Natural killer cell treated with Interleukin-12 subunit alpha and Interleukin-12 subunit beta and Interleukin-15 and Interleukin-18, amount 100 ng/mL, for 72 hours (primary cell): ENCODE measurements around the gene AKAP13. TPM values are rescaled to one million over a fixed set of nuclear protein-coding genes. Genes with fewer than 3 reads are reported as not detected.
A peak's percentile ranks its signal among the peaks of the same experiment; 100 is the strongest.

Source experiments
- ATAC-seq, 2 donors: fragments of 150-1000 bp; cut with Tn5 transposase in 1 of 2; sonication (Bioruptor Pico), chemical (Tn5 transposase) in 1 of 2; 2 replicates each; pipeline ENCODE4 v1.10.0; 2021
- DNase-seq: peaks from one replicate; pipeline ENCODE4 v3.0.0; 2022; ENCODE audit warnings: low spot score
- H3K27ac Mint-ChIP-seq, 2 donors: 1 replicate in 1 of 2; 2 replicates in 1 of 2; pipeline ENCODE4 v1.8.0; 2022; ENCODE audit warnings: mixed read lengths in 2 of 2, mild to moderate bottlenecking in 1 of 2, moderate library complexity in 1 of 2
- H3K27me3 Mint-ChIP-seq, 2 donors: 1 replicate in 1 of 2; 2 replicates in 1 of 2; pipeline ENCODE4 v1.8.0; 2022; ENCODE audit warnings: mixed read lengths in 2 of 2
- H3K36me3 Mint-ChIP-seq: one replicate; pipeline ENCODE4 v1.8.0; 2022; ENCODE audit warnings: mixed read lengths
- H3K4me1 Mint-ChIP-seq, 2 donors: 1 replicate in 1 of 2; 2 replicates in 1 of 2; pipeline ENCODE4 v1.8.0; 2022; ENCODE audit warnings: low read depth in 2 of 2, mixed read lengths in 2 of 2, mild to moderate bottlenecking in 1 of 2
- H3K4me3 Mint-ChIP-seq: one replicate; pipeline ENCODE4 v1.8.0; 2022; ENCODE audit warnings: mixed read lengths
- H3K9me3 Mint-ChIP-seq: 2 replicates; pipeline ENCODE4 v1.8.0; 2022; ENCODE audit warnings: mixed read lengths
- total RNA-seq, 2 donors: library from RNA; stranded (reverse); gene quantifications; one replicate each; pipeline ENCODE4 v1.2.3, GENCODE V29; 2022

The AKAP13 gene
- total RNA-seq, 2 donors from 2014 or later: 142 to 176 TPM

- H3K9me3 Mint-ChIP-seq: no peaks in the 10 kb centered on the region
- DNase-seq: no peak
- H3K27ac Mint-ChIP-seq: peak overlapping the region; percentile 9 to 63
- H3K4me3 Mint-ChIP-seq: no peak overlapping the region
- H3K27me3 Mint-ChIP-seq: no peaks in the 10 kb centered on the region
- H3K4me1 Mint-ChIP-seq: peaks cover 38% of the 10 kb centered on the region in 2 donors
- no peak for ATAC-seq
- no peaks in the 10 kb centered on the region for H3K36me3 Mint-ChIP-seq
These were observed 215.6 kb downstream of the AKAP13 start for GRCh38 chr15:85595804-85596536.

GRCh38 chr15:85597155-85597815, 216.9 kb downstream of the AKAP13 start:
- Mint-ChIP-seq H3K36me3 (no peaks in the 10 kb centered on the region), H3K27me3 (no peaks in the 10 kb centered on the region), H3K4me1 (peaks cover 38 to 41% of the 10 kb centered on the region in 2 donors), H3K4me3 (peak overlapping the region; percentile 23), H3K27ac (peak overlapping the region; percentile 9 to 70), H3K9me3 (no peaks in the 10 kb centered on the region)
- ATAC-seq (peak; percentile 32 to 60), DNase-seq (no peak)

GRCh38 chr15:85598219-85598618, 217.8 kb downstream of the AKAP13 start:
- no peak for DNase-seq

GRCh38 chr15:85598718-85599398, 218.5 kb downstream of the AKAP13 start:
- DNase-seq (no peak), ATAC-seq (no peak)
- no peaks in the 10 kb centered on the region for H3K27me3 Mint-ChIP-seq
- no peak overlapping the region for H3K4me3 Mint-ChIP-seq
- peak overlapping the region in 1 of 2 donors; percentile 23 for H3K27ac Mint-ChIP-seq
- H3K9me3 Mint-ChIP-seq: no peaks in the 10 kb centered on the region
- H3K4me1 Mint-ChIP-seq: peaks cover 45 to 52% of the 10 kb centered on the region in 2 donors
- peaks cover 4% of the 10 kb centered on the region for H3K36me3 Mint-ChIP-seq

More at GRCh38 chr15:85598219-85598618, 217.8 kb downstream of the AKAP13 start:
- peaks cover 41 to 46% of the 10 kb centered on the region in 2 donors for H3K4me1 Mint-ChIP-seq
- H3K27me3 Mint-ChIP-seq: no peaks in the 10 kb centered on the region
- H3K9me3 Mint-ChIP-seq: no peaks in the 10 kb centered on the region
- ATAC-seq: no peak
- H3K4me3 Mint-ChIP-seq: no peak overlapping the region
- H3K27ac Mint-ChIP-seq: peak overlapping the region; percentile 9 to 70
- no peaks in the 10 kb centered on the region for H3K36me3 Mint-ChIP-seq

GRCh38 chr15:85600001-85600400, 219.6 kb downstream of the AKAP13 start:
- Mint-ChIP-seq H3K4me3 (no peak overlapping the region), H3K4me1 (peaks cover 44 to 49% of the 10 kb centered on the region in 2 donors)
- DNase-seq: no peak

GRCh38 chr15:85603160-85603559, 222.8 kb downstream of the AKAP13 start:
- peaks cover 5% of the 10 kb centered on the region for H3K36me3 Mint-ChIP-seq
- ATAC-seq (peak in 1 of 2 donors; percentile 63), DNase-seq (no peak)
- no peaks in the 10 kb centered on the region for H3K27me3 Mint-ChIP-seq
- peaks cover 22 to 41% of the 10 kb centered on the region in 2 donors for H3K4me1 Mint-ChIP-seq
- H3K9me3 Mint-ChIP-seq: no peaks in the 10 kb centered on the region
- H3K4me3 Mint-ChIP-seq: no peak overlapping the region
- H3K27ac Mint-ChIP-seq: peak overlapping the region; percentile 42 to 63

More at GRCh38 chr15:85600001-85600400, 219.6 kb downstream of the AKAP13 start:
- no peak overlapping the region for H3K27ac Mint-ChIP-seq
- H3K36me3 Mint-ChIP-seq: peaks cover 5% of the 10 kb centered on the region
- ATAC-seq: no peak
- no peaks in the 10 kb centered on the region for H3K9me3 Mint-ChIP-seq
- H3K27me3 Mint-ChIP-seq: no peaks in the 10 kb centered on the region

- Mint-ChIP-seq H3K27me3 (no peaks in the 10 kb centered on the region), H3K36me3 (peaks cover 5% of the 10 kb centered on the region)
These were observed 223.3 kb downstream of the AKAP13 start for GRCh38 chr15:85603703-85604102.

GRCh38 chr15:85604194-85604593, 223.8 kb downstream of the AKAP13 start:
- no peak for DNase-seq
- no peaks in the 10 kb centered on the region for H3K27me3 Mint-ChIP-seq
- no peak overlapping the region for H3K4me3 Mint-ChIP-seq
- H3K4me1 Mint-ChIP-seq: peaks cover 19 to 38% of the 10 kb centered on the region in 2 donors
- peaks cover 5% of the 10 kb centered on the region for H3K36me3 Mint-ChIP-seq
- peak overlapping the region; percentile 31 to 42 for H3K27ac Mint-ChIP-seq
- H3K9me3 Mint-ChIP-seq: no peaks in the 10 kb centered on the region
- ATAC-seq: no peak

More at GRCh38 chr15:85603703-85604102, 223.3 kb downstream of the AKAP13 start:
- no peak for DNase-seq
- Mint-ChIP-seq H3K27ac (peak overlapping the region; percentile 20 to 42), H3K9me3 (no peaks in the 10 kb centered on the region), H3K4me3 (peak overlapping the region; percentile 10), H3K4me1 (peaks cover 19 to 41% of the 10 kb centered on the region in 2 donors)
- ATAC-seq: no peak

GRCh38 chr15:85606738-85607137, 226.3 kb downstream of the AKAP13 start:
- Mint-ChIP-seq H3K4me3 (no peak overlapping the region), H3K27me3 (no peaks in the 10 kb centered on the region)

GRCh38 chr15:85607141-85607806, 226.9 kb downstream of the AKAP13 start:
- no peak for DNase-seq
- Mint-ChIP-seq H3K36me3 (peaks cover 5% of the 10 kb centered on the region), H3K27ac (no peak overlapping the region), H3K4me3 (no peak overlapping the region), H3K27me3 (no peaks in the 10 kb centered on the region), H3K9me3 (no peaks in the 10 kb centered on the region), H3K4me1 (peaks cover 26 to 35% of the 10 kb centered on the region in 2 donors)
- ATAC-seq: peak; percentile 80 to 88

More at GRCh38 chr15:85606738-85607137, 226.3 kb downstream of the AKAP13 start:
- H3K9me3 Mint-ChIP-seq: no peaks in the 10 kb centered on the region
- peaks cover 24 to 35% of the 10 kb centered on the region in 2 donors for H3K4me1 Mint-ChIP-seq
- ATAC-seq: no peak
- H3K36me3 Mint-ChIP-seq: peaks cover 5% of the 10 kb centered on the region
- no peak overlapping the region for H3K27ac Mint-ChIP-seq
- DNase-seq: no peak

GRCh38 chr15:85607842-85608241, 227.4 kb downstream of the AKAP13 start:
- Mint-ChIP-seq H3K4me1 (peaks cover 22 to 35% of the 10 kb centered on the region in 2 donors), H3K27me3 (no peaks in the 10 kb centered on the region), H3K27ac (no peak overlapping the region), H3K36me3 (peaks cover 5% of the 10 kb centered on the region), H3K4me3 (no peak overlapping the region), H3K9me3 (no peaks in the 10 kb centered on the region)
- DNase-seq (no peak), ATAC-seq (no peak)

GRCh38 chr15:85609492-85609891, 229.1 kb downstream of the AKAP13 start:
- H3K9me3 Mint-ChIP-seq: no peaks in the 10 kb centered on the region
- H3K27me3 Mint-ChIP-seq: no peaks in the 10 kb centered on the region
- no peaks in the 10 kb centered on the region for H3K36me3 Mint-ChIP-seq
- no peak for DNase-seq
- no peak for ATAC-seq
- H3K4me3 Mint-ChIP-seq: no peak overlapping the region
- peaks cover 11 to 31% of the 10 kb centered on the region in 2 donors for H3K4me1 Mint-ChIP-seq
- H3K27ac Mint-ChIP-seq: no peak overlapping the region

- H3K4me1 Mint-ChIP-seq: peaks cover 24 to 31% of the 10 kb centered on the region in 2 donors
- peak overlapping the region; percentile 7 to 82 for H3K27ac Mint-ChIP-seq
- no peak for ATAC-seq
- H3K9me3 Mint-ChIP-seq: no peaks in the 10 kb centered on the region
- no peaks in the 10 kb centered on the region for H3K27me3 Mint-ChIP-seq
- peak overlapping the region; percentile 20 for H3K4me3 Mint-ChIP-seq
- no peak for DNase-seq
- no peaks in the 10 kb centered on the region for H3K36me3 Mint-ChIP-seq
These were observed 231.0 kb downstream of the AKAP13 start for GRCh38 chr15:85611361-85611760.
